ENCODE measurements around the gene TACR2. TPM values are rescaled to one million over a fixed set of nuclear protein-coding genes. Genes with fewer than 3 reads are reported as not detected.
"Not testable (repeated sequence)": the region's sequence is repeated elsewhere in the genome, so short reads cannot be mapped to it uniquely, and the experiment has no call there.

The TACR2 gene
- total and polyA plus RNA-seq, 2 experiments from 2014 or later = not detected

- Histone ChIP-seq H3K4me1 (ENCODE audit: insufficient read depth) (peaks cover 13% of the 10 kb centered on the region), H3K4me2 (peak overlapping the region; percentile 85), H3K4me3 (peak overlapping the region; percentile 95), H3K27me3 (ENCODE audit: insufficient read depth) (peaks cover 38% of the 10 kb centered on the region)
- H3K4me3 Mint-ChIP-seq = peak overlapping the region; percentile 77
- H3K4me1 Mint-ChIP-seq = peaks cover 19% of the 10 kb centered on the region
- not testable (repeated sequence) for H3K36me3 ChIP-seq (ENCODE audit: insufficient read depth); H4K20me1 ChIP-seq (replicated peaks; ENCODE audit: insufficient read depth); H3F3A ChIP-seq (replicated peaks; ENCODE audit: low read depth); H3K79me2 ChIP-seq (replicated peaks; ENCODE audit: insufficient read depth); H3K27ac Mint-ChIP-seq; DNase-seq (ENCODE audit: low spot score); H3K9me2 ChIP-seq (ENCODE audit: insufficient read depth); H2AFZ ChIP-seq; H3K36me3 Mint-ChIP-seq (ENCODE audit: low read depth); H3K27ac ChIP-seq (ENCODE audit: low read depth); H3K9me3 Mint-ChIP-seq; ATAC-seq
- H3K27me3 Mint-ChIP-seq (ENCODE audit: insufficient read depth, low read depth, poor library complexity) = peaks cover 31% of the 10 kb centered on the region
Observed at GRCh38 chr10:69450395-69450794, 33.7 kb upstream of the TACR2 start.

- Histone ChIP-seq H3K4me2 (0 out of 2 replicates have a peak overlapping the region, but pooled peaks have one; percentile 85), H3K36me3 (ENCODE audit: insufficient read depth) (no peaks in the 10 kb centered on the region), H4K20me1 (replicated peaks; ENCODE audit: insufficient read depth) (peaks cover 7% of the 10 kb centered on the region; the same call in 1 of the 2 replicates), H3K27ac (ENCODE audit: low read depth) (no peak overlapping the region), H3F3A (replicated peaks; ENCODE audit: low read depth) (no peaks in the 10 kb centered on the region), H3K27me3 (ENCODE audit: insufficient read depth) (peaks cover 38% of the 10 kb centered on the region), H3K4me1 (ENCODE audit: insufficient read depth) (peaks cover 13% of the 10 kb centered on the region), H2AFZ (no peak overlapping the region), H3K9me2 (ENCODE audit: insufficient read depth) (no peaks in the 10 kb centered on the region), H3K4me3 (no peak overlapping the region), H3K79me2 (replicated peaks; ENCODE audit: insufficient read depth) (no peaks in the 10 kb centered on the region)
- H3K27ac Mint-ChIP-seq = no peak overlapping the region
- peaks cover 19% of the 10 kb centered on the region for H3K4me1 Mint-ChIP-seq
- peaks cover 31% of the 10 kb centered on the region for H3K27me3 Mint-ChIP-seq (ENCODE audit: insufficient read depth, low read depth, poor library complexity)
- ATAC-seq (peak; percentile 52), DNase-seq (ENCODE audit: low spot score) (peak; percentile 91)
- H3K36me3 Mint-ChIP-seq (ENCODE audit: low read depth) = no peaks in the 10 kb centered on the region; the same call in 2 of the 3 replicates
- TF ChIP-seq EZH2 (IDR thresholded peaks at IDR 0.05; ENCODE audit: low read depth, unreplicated experiment) (no peak), ETS1 (IDR thresholded peaks at IDR 0.05) (no peak), ZNF114 (CRISPR knock-in tag; IDR thresholded peaks at IDR 0.05) (no peak)
- TF ChIP-seq, protein P1, sequence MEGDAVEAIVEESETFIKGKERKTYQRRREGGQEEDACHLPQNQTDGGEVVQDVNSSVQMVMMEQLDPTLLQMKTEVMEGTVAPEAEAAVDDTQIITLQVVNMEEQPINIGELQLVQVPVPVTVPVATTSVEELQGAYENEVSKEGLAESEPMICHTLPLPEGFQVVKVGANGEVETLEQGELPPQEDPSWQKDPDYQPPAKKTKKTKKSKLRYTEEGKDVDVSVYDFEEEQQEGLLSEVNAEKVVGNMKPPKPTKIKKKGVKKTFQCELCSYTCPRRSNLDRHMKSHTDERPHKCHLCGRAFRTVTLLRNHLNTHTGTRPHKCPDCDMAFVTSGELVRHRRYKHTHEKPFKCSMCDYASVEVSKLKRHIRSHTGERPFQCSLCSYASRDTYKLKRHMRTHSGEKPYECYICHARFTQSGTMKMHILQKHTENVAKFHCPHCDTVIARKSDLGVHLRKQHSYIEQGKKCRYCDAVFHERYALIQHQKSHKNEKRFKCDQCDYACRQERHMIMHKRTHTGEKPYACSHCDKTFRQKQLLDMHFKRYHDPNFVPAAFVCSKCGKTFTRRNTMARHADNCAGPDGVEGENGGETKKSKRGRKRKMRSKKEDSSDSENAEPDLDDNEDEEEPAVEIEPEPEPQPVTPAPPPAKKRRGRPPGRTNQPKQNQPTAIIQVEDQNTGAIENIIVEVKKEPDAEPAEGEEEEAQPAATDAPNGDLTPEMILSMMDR (conservative IDR thresholded peaks at IDR 0.05; ENCODE audit: low read depth in 2 of 2) = peak; percentile 52 to 64
- H3K4me3 Mint-ChIP-seq = no peak overlapping the region
- no peaks in the 10 kb centered on the region for H3K9me3 Mint-ChIP-seq
Observed at GRCh38 chr10:69449841-69450240, 33.1 kb upstream of the TACR2 start.

GRCh38 chr10:69446650-69447151 lies 30.0 kb upstream of the TACR2 start:
- Mint-ChIP-seq H3K27ac (no peak overlapping the region), H3K4me1 (peaks cover 10% of the 10 kb centered on the region; the same call in 2 of the 3 replicates)
- no peak overlapping the region for H2AFZ ChIP-seq
- TF ChIP-seq, protein P2, sequence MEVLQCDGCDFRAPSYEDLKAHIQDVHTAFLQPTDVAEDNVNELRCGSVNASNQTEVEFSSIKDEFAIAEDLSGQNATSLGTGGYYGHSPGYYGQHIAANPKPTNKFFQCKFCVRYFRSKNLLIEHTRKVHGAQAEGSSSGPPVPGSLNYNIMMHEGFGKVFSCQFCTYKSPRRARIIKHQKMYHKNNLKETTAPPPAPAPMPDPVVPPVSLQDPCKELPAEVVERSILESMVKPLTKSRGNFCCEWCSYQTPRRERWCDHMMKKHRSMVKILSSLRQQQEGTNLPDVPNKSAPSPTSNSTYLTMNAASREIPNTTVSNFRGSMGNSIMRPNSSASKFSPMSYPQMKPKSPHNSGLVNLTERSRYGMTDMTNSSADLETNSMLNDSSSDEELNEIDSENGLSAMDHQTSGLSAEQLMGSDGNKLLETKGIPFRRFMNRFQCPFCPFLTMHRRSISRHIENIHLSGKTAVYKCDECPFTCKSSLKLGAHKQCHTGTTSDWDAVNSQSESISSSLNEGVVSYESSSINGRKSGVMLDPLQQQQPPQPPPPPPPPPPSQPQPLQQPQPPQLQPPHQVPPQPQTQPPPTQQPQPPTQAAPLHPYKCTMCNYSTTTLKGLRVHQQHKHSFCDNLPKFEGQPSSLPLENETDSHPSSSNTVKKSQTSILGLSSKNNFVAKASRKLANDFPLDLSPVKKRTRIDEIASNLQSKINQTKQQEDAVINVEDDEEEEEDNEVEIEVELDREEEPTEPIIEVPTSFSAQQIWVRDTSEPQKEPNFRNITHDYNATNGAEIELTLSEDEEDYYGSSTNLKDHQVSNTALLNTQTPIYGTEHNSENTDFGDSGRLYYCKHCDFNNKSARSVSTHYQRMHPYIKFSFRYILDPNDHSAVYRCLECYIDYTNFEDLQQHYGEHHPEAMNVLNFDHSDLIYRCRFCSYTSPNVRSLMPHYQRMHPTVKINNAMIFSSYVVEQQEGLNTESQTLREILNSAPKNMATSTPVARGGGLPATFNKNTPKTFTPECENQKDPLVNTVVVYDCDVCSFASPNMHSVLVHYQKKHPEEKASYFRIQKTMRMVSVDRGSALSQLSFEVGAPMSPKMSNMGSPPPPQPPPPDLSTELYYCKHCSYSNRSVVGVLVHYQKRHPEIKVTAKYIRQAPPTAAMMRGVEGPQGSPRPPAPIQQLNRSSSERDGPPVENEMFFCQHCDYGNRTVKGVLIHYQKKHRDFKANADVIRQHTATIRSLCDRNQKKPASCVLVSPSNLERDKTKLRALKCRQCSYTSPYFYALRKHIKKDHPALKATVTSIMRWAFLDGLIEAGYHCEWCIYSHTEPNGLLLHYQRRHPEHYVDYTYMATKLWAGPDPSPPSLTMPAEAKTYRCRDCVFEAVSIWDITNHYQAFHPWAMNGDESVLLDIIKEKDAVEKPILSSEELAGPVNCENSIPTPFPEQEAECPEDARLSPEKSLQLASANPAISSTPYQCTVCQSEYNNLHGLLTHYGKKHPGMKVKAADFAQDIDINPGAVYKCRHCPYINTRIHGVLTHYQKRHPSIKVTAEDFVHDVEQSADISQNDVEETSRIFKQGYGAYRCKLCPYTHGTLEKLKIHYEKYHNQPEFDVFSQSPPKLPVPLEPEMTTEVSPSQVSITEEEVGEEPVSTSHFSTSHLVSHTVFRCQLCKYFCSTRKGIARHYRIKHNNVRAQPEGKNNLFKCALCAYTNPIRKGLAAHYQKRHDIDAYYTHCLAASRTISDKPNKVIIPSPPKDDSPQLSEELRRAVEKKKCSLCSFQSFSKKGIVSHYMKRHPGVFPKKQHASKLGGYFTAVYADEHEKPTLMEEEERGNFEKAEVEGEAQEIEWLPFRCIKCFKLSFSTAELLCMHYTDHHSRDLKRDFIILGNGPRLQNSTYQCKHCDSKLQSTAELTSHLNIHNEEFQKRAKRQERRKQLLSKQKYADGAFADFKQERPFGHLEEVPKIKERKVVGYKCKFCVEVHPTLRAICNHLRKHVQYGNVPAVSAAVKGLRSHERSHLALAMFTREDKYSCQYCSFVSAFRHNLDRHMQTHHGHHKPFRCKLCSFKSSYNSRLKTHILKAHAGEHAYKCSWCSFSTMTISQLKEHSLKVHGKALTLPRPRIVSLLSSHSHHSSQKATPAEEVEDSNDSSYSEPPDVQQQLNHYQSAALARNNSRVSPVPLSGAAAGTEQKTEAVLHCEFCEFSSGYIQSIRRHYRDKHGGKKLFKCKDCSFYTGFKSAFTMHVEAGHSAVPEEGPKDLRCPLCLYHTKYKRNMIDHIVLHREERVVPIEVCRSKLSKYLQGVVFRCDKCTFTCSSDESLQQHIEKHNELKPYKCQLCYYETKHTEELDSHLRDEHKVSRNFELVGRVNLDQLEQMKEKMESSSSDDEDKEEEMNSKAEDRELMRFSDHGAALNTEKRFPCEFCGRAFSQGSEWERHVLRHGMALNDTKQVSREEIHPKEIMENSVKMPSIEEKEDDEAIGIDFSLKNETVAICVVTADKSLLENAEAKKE (CRISPR knock-in tag; IDR thresholded peaks at IDR 0.05) = no peak
- TF ChIP-seq POLR2AphosphoS5 (IDR thresholded peaks at IDR 0.05; ENCODE audit: low read depth) (no peak), ZNF114 (CRISPR knock-in tag; IDR thresholded peaks at IDR 0.05) (no peak), EZH2 (IDR thresholded peaks at IDR 0.05; ENCODE audit: low read depth, unreplicated experiment) (no peak)

More at GRCh38 chr10:69446650-69447151, 30.0 kb upstream of the TACR2 start:
- Histone ChIP-seq H3K4me1 (ENCODE audit: insufficient read depth) (peaks cover 6% of the 10 kb centered on the region), H3K27me3 (ENCODE audit: insufficient read depth) (peaks cover 17% of the 10 kb centered on the region), H3K4me3 (no peak overlapping the region), H3K36me3 (ENCODE audit: insufficient read depth) (no peaks in the 10 kb centered on the region), H4K20me1 (replicated peaks; ENCODE audit: insufficient read depth) (no peaks in the 10 kb centered on the region; the same call in 1 of the 2 replicates), H3F3A (replicated peaks; ENCODE audit: low read depth) (no peaks in the 10 kb centered on the region), H3K79me2 (replicated peaks; ENCODE audit: insufficient read depth) (no peaks in the 10 kb centered on the region), H3K27ac (ENCODE audit: low read depth) (no peak overlapping the region), H3K9me2 (ENCODE audit: insufficient read depth) (no peaks in the 10 kb centered on the region), H3K4me2 (no peak overlapping the region)
- H3K36me3 Mint-ChIP-seq (ENCODE audit: low read depth) = no peaks in the 10 kb centered on the region
- peaks cover 24% of the 10 kb centered on the region for H3K27me3 Mint-ChIP-seq (ENCODE audit: insufficient read depth, low read depth, poor library complexity)
- H3K4me3 Mint-ChIP-seq = no peak overlapping the region
- ATAC-seq (no peak), DNase-seq (ENCODE audit: low spot score) (no peak)
- H3K9me3 Mint-ChIP-seq = peaks cover 2% of the 10 kb centered on the region; the same call in 2 of the 3 replicates

Measured in GM23338 (cell line).